Measurements from ENCODE around the gene ITGA8. TPM values are rescaled to one million over a fixed set of nuclear protein-coding genes. Genes with fewer than 3 reads are reported as not detected.

Gene ITGA8
- total RNA-seq (2012; rRNA removed) (under 0.01 TPM in 2 replicates), polyA plus RNA-seq (2012; rRNA removed) (0.01 and 0.02 TPM in 2 replicates), Bru-seq, nascent RNA (percentile 12 among the genes with signal in this experiment), BruChase-seq, experiment 1, labeled RNA remaining after a 6-hour chase (percentile 7 among the genes with signal in this experiment), BruChase-seq, experiment 2, labeled RNA remaining after a 2-hour chase (percentile 7 among the genes with signal in this experiment)
- under 0.01 TPM in 1 of 2 replicates, not detected in the other for polyA plus RNA-seq (2012; cell fraction: cytosol; rRNA removed)
- polyA plus RNA-seq (2012; cell fraction: nucleus; rRNA removed; ENCODE audit: low replicate concordance), result 0.01 and 0.03 TPM in 2 replicates
- long read RNA-seq, full-length matches to known transcripts, result 1 of 3 reads
- long read RNA-seq, partial matches to known transcripts, result 2 of 3 reads
- long read RNA-seq, other reads (novel, unspliced or antisense), result 0 of 3 reads

GRCh38 chr10:15719899-15720634 is at the start of gene ITGA8:
Gene ITGA8, minus strand, starts transcription at chr10:15719922. Its CDS starts 151 bp downstream, at chr10:15719771.
- no peak within 1 kb of the TSS for H3K23ac ChIP-seq (ENCODE audit: low read depth, low read length)
- H2AFZ ChIP-seq (replicated peaks; ENCODE audit: low read length, poor library complexity), result peak within 1 kb of the TSS; percentile 76
- no peaks in the 10 kb centered on the region for H3K9me1 ChIP-seq (ENCODE audit: insufficient read depth, low read length)
- H3K4me3 ChIP-seq (ENCODE audit: insufficient read depth, low read depth, low read length), result peak within 1 kb of the TSS; percentile 24; the same call in 1 of the 2 replicates
- no peak within 1 kb of the TSS for H3K9ac ChIP-seq (ENCODE audit: low read depth, low read length)
- peaks cover 43% of the 10 kb centered on the region for H3K27me3 ChIP-seq (ENCODE audit: control insufficient read depth, insufficient read depth, low read length)
- H2BK20ac ChIP-seq (ENCODE audit: low read depth, low read length), result no peak within 1 kb of the TSS
- DNase-seq (no peak), ATAC-seq (ENCODE audit: low read depth) (peak; percentile 64; the same call in 1 of the 2 replicates)
- H3K4me2 ChIP-seq (ENCODE audit: low read depth, low read length), result peak within 1 kb of the TSS; percentile 71
- no peaks in the 10 kb centered on the region for H3K9me3 ChIP-seq (ENCODE audit: control insufficient read depth, insufficient read depth, low read length)
- no peak within 1 kb of the TSS for H4K8ac ChIP-seq (ENCODE audit: low read depth in 2 of 2, low read length in 2 of 2)
- TF ChIP-seq CEBPB (IDR thresholded peaks at IDR 0.05; ENCODE audit: low read depth, low read length), result no peak
- TF ChIP-seq NFE2L2 (IDR thresholded peaks at IDR 0.05; ENCODE audit: low read depth, low read length), result no peak
- TF ChIP-seq, protein P1, sequence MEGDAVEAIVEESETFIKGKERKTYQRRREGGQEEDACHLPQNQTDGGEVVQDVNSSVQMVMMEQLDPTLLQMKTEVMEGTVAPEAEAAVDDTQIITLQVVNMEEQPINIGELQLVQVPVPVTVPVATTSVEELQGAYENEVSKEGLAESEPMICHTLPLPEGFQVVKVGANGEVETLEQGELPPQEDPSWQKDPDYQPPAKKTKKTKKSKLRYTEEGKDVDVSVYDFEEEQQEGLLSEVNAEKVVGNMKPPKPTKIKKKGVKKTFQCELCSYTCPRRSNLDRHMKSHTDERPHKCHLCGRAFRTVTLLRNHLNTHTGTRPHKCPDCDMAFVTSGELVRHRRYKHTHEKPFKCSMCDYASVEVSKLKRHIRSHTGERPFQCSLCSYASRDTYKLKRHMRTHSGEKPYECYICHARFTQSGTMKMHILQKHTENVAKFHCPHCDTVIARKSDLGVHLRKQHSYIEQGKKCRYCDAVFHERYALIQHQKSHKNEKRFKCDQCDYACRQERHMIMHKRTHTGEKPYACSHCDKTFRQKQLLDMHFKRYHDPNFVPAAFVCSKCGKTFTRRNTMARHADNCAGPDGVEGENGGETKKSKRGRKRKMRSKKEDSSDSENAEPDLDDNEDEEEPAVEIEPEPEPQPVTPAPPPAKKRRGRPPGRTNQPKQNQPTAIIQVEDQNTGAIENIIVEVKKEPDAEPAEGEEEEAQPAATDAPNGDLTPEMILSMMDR (conservative IDR thresholded peaks at IDR 0.05; ENCODE audit: low read depth, low read length), result 0 out of 2 replicates have a peak, but pooled peaks have one; percentile 6
- H3K14ac ChIP-seq (replicated peaks; ENCODE audit: low read depth, low read length), result no peak within 1 kb of the TSS; the same call in 1 of the 2 replicates
- H3K56ac ChIP-seq (ENCODE audit: extremely low read depth, insufficient read depth, low read length), result no peak within 1 kb of the TSS
- H2BK120ac ChIP-seq (ENCODE audit: low read depth, low read length), result 0 out of 2 replicates have a peak within 1 kb of the TSS, but pooled peaks have one; percentile 8
- POLR2A ChIA-PET (ENCODE audit: unreplicated experiment), result interaction anchor here (0.6 kb wide), 1 partner anchor 140 kb away, joined by 4 read pairs; no protein-coding TSS in a partner anchor
- WGBS, 2 experiments (ENCODE audit: extremely low coverage in 2 of 2, insufficient read length in 1 of 2), result 0% methylated on average over 2 of the region's 33 CpGs; no CpG with 5 or more reads in 1 of the 2 experiments
- H2AK9ac ChIP-seq (replicated peaks; ENCODE audit: low read depth, low read length, poor library complexity), result peak within 1 kb of the TSS; percentile 75
- intact Hi-C loops (cut with micrococcal nuclease) (no loop called here), dilution Hi-C loops (cut with HindIII; ENCODE audit: low sequenced_read_pairs, unreplicated experiment) (no loop called here), in situ Hi-C loops (cut with MboI; ENCODE audit: low sequenced_read_pairs) (loop anchor here (10.0 kb wide), 1 partner anchor 105 kb away; no protein-coding TSS in a partner anchor)
- H2BK5ac ChIP-seq (ENCODE audit: low read depth, low read length, poor library complexity, severe bottlenecking), result no peak within 1 kb of the TSS
- BruUV-seq (replicated peaks), result no TSS peak
- no peaks in the 10 kb centered on the region for H3K79me1 ChIP-seq (ENCODE audit: low read depth in 1 of 2, low read length in 2 of 2)
- H2BK15ac ChIP-seq (ENCODE audit: low read depth, low read length), result no peak within 1 kb of the TSS
- CTCF ChIA-PET, result interaction anchor here (0.7 to 4.1 kb wide), 16 partner anchors 9 to 292 kb away, joined by 3 to 28 read pairs (median 5); no protein-coding TSS in a partner anchor
- H4K20me1 ChIP-seq (ENCODE audit: insufficient read depth, low read length), result no peaks in the 10 kb centered on the region
- H3K36me3 ChIP-seq (ENCODE audit: control insufficient read depth, insufficient read depth, low read length), result no peaks in the 10 kb centered on the region
- H3K4ac ChIP-seq (ENCODE audit: low read depth, low read length), result peak within 1 kb of the TSS; percentile 48
- no peak within 1 kb of the TSS for H3K27ac ChIP-seq (ENCODE audit: insufficient read depth, low read length)
- H3K18ac ChIP-seq (ENCODE audit: low read depth, low read length), result no peak within 1 kb of the TSS
- no peak within 1 kb of the TSS for H4K5ac ChIP-seq (ENCODE audit: low read depth, low read length)
- H2AK5ac ChIP-seq (ENCODE audit: low read depth, low read length), result no peak within 1 kb of the TSS
- no peak within 1 kb of the TSS for H4K91ac ChIP-seq (ENCODE audit: insufficient read depth, low read depth, low read length)
- H3K4me1 ChIP-seq (ENCODE audit: control insufficient read depth, insufficient read depth, low read length), result no peaks in the 10 kb centered on the region
